Choroid plexus epithelial cell (primary cell): ENCODE data around the gene AHSA1.

Experiments
- DNase-seq: peaks from one replicate; pipeline ENCODE4 v3.0.0-alpha.2; 2010; ENCODE audit warnings: low read depth
- H3K4me3 ChIP-seq: 2 replicates; pipeline ENCODE4 v1.5.1; 2011; ENCODE audit warnings: low read depth, mild to moderate bottlenecking, control low read depth, low read length, moderate library complexity
- TF ChIP-seq, protein P1 (sequence below): conservative IDR thresholded peaks from 2 replicates; pipeline ENCODE4 v1.5.1; 2011; ENCODE audit warnings: low read depth, mild to moderate bottlenecking, control low read depth, inconsistent platforms, low read length, moderate library complexity

The AHSA1 gene

DNA sequence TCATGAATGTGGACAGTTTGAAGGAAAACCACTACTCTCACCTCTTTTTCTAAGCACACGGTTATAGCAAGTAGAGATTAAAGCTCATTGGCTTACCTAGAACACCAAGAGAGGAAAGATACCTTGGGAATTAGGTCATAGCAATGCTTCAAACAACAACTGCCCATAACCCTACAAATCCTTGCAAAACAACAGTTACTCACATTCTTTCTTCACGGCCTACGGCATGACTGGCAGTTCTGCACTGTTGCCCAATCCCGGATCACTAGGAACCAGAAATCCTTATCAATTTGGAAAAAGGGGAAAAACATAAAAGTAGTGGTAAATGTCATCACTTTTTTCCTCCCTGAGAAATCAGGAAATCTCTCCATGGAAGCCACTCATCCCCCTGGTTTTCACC, 50.4 kb downstream of the AHSA1 start:
- TF ChIP-seq, protein P1, sequence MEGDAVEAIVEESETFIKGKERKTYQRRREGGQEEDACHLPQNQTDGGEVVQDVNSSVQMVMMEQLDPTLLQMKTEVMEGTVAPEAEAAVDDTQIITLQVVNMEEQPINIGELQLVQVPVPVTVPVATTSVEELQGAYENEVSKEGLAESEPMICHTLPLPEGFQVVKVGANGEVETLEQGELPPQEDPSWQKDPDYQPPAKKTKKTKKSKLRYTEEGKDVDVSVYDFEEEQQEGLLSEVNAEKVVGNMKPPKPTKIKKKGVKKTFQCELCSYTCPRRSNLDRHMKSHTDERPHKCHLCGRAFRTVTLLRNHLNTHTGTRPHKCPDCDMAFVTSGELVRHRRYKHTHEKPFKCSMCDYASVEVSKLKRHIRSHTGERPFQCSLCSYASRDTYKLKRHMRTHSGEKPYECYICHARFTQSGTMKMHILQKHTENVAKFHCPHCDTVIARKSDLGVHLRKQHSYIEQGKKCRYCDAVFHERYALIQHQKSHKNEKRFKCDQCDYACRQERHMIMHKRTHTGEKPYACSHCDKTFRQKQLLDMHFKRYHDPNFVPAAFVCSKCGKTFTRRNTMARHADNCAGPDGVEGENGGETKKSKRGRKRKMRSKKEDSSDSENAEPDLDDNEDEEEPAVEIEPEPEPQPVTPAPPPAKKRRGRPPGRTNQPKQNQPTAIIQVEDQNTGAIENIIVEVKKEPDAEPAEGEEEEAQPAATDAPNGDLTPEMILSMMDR = no peak
- no peak overlapping the region for H3K4me3 ChIP-seq
- DNase-seq = peak; percentile 93

DNA sequence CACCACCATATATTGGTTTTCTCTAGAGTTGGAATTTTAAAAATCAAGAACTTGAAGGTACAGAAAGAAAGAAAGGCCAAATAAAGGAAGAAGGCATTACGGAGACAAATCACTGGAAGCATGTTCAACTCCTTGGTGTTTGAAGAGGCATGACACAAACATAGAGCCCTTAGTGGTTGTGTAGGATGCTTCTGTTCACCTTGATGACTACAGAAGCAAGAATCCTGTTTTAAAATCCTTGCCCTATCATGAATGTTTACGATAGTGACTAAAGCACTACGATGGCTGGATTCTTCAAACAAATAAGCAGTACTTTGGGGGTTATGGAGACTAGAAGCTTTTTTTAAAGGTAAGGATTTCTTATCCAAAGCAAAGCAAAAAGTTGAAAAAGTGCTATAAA, 51.0 kb downstream of the AHSA1 start:
- H3K4me3 ChIP-seq = no peak overlapping the region
- DNase-seq = no peak
- TF ChIP-seq, protein P1 = no peak

DNA sequence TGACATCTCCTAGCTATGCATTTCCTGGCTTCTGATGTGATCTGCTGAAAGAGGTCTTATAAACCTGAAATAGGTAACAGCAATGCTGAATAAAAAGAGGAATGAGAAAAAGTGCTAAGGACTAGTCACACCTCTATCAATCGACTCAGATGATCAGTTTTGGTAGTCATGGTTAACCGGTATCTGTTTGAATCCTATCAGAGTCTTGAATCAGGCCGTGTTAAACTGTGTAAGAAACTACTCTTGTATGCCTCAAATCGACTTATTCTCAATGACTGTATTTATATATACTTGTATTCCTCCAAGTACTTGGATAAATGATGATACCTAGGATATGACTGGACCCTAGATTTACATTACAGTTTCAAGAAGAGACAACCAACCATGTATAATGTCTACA, 51.5 kb downstream of the AHSA1 start:
- no peak overlapping the region for H3K4me3 ChIP-seq
- DNase-seq = no peak
- TF ChIP-seq, protein P1 = no peak

DNA sequence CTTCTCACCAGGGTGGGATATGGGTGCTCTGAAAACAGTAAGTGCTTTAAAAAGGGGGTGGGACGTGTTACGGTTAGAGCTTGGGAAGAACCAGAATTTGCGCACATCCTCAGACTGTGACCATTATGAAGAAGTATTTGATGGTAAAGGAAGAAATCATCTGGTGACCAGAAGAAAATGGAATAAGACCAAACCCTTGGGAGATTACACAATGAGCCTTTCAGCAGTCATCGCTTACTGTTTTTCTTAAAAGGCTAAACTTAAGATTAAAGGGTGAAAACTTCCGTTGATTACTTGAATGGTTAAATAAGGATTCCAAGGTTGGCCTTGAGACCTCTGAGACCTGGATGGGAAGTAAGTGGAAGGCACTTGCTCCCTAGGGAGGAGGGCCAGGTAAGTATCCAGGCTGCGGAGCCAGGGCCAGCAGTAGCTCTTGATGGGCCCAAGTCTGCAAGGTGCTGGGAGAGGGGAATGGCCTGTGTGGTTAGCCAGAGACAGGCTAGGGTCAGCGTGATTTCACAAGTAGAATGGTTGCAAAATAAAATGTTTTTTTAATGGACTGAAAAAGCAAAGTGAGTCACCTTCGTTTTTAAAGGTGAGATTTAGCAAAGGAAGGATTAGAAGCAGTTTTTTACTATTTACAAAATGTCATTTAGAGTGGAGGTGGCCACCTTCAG, 53.7 kb downstream of the AHSA1 start:
- TF ChIP-seq, protein P1 = no peak
- H3K4me3 ChIP-seq = no peak overlapping the region
- DNase-seq = peak; percentile 81

DNA sequence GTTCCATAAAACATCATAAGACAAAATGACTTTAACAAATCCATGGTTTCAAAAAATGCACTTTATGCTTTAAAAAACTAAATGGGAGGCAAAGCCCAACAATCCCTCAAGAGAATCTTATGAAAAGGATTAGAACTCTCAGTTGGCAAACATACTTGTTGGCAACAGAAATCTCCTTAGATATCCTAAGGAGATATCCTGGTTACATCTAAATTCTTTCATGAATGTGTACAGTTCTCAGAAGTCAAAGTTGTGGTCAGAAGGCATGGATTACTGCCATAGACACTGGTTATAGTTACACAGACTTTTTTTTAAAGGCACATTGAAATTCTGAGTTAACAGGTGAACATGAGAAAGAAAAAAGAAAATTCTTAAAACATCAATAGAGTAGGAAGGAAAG, 58.2 kb downstream of the AHSA1 start:
- TF ChIP-seq, protein P1 = no peak
- peak; percentile 25 for DNase-seq
- H3K4me3 ChIP-seq = no peak overlapping the region
